ENCODE measurements around the gene KLK7. TPM values are rescaled to one million over a fixed set of nuclear protein-coding genes. Genes with fewer than 3 reads are reported as not detected.

KLK7 gene
- total RNA-seq, 4 donors from 2014 or later, result 9.5 to 309 (median 198) TPM

DNA sequence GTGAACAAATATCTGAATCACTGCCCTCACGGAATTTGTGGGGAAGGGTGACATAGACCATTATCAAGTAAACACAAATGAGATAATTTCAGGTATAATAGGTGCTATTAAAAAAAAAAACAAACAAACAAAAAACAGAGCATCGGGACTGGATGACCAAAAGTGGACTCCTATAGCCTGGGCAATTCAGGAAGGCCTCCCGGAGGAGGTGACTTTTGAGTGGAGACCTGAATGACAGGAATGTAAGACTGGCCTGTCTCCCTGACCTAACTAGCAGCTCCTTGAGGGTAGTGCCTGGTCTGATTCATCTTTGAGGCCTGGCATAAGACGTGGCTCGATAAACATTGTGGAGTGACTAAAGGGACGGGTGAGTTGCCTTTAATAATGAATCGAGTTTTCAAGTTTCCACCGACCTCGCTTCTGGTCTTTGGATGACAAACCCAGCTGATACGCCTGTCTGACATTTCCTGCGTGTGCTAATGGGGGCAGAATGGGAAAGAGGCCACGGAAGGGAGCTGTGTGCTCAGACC is 29.0 kb upstream of the KLK7 start:
- WGBS, 2 donors, result 60 to 71% methylated on average over 7 to 9 of the region's 12 CpGs
- Histone ChIP-seq H3K36me3 (peaks cover 0 to 15% (median 0%) of the 10 kb centered on the region in 3 donors), H3K27ac (peak overlapping the region in 2 of 4 donors; percentile 36 to 44), H3K27me3 (peaks cover 0 to 80% (median 2%) of the 10 kb centered on the region in 4 donors), H3K9me3 (no peaks in the 10 kb centered on the region), H3K4me1 (peaks cover 8 to 38% (median 17%) of the 10 kb centered on the region in 3 donors), H3K4me3 (no peak overlapping the region)
- no peak for DNase-seq
- intact Hi-C loops (cut with DNase I), result no loop called here
- TF ChIP-seq POLR2A (IDR thresholded peaks at IDR 0.05), result no peak
- TF ChIP-seq, protein P1, sequence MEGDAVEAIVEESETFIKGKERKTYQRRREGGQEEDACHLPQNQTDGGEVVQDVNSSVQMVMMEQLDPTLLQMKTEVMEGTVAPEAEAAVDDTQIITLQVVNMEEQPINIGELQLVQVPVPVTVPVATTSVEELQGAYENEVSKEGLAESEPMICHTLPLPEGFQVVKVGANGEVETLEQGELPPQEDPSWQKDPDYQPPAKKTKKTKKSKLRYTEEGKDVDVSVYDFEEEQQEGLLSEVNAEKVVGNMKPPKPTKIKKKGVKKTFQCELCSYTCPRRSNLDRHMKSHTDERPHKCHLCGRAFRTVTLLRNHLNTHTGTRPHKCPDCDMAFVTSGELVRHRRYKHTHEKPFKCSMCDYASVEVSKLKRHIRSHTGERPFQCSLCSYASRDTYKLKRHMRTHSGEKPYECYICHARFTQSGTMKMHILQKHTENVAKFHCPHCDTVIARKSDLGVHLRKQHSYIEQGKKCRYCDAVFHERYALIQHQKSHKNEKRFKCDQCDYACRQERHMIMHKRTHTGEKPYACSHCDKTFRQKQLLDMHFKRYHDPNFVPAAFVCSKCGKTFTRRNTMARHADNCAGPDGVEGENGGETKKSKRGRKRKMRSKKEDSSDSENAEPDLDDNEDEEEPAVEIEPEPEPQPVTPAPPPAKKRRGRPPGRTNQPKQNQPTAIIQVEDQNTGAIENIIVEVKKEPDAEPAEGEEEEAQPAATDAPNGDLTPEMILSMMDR (IDR thresholded peaks at IDR 0.05), result no peak

DNA sequence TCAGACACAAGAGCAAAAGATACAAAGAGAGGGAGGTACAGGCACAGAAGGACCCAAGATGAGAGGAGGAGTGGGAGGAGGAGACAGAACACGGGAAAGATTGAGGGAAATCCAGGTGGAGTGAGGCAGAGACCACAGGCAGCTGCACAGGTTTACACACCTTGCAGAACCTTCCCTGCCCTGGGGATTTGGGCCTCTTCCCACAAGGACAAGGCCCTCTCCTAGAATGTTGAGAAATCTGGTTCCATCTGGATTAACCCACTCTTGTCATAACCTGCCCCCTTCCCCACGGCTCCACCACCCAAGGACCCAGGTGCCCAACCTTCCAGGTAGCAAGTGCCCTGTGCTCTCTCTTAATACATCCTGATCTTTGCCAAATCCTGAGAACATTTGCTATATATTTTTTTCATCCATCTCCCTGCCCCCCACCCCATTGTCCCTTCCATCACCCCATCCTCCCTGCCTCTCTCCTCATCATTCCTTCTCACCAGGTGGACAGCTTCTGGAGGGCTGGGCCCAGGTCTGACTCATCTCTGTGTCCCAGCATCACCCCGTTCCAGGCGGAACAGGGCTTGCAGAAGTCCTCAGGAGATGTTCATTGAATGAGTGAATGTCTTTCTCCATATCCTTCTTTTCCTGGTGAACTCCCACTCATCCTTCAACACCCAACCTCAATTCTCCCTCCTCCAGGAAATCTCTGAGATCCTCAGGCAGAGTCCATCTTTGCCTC is 26.5 kb upstream of the KLK7 start:
- intact Hi-C loops (cut with DNase I), result no loop called here

DNA sequence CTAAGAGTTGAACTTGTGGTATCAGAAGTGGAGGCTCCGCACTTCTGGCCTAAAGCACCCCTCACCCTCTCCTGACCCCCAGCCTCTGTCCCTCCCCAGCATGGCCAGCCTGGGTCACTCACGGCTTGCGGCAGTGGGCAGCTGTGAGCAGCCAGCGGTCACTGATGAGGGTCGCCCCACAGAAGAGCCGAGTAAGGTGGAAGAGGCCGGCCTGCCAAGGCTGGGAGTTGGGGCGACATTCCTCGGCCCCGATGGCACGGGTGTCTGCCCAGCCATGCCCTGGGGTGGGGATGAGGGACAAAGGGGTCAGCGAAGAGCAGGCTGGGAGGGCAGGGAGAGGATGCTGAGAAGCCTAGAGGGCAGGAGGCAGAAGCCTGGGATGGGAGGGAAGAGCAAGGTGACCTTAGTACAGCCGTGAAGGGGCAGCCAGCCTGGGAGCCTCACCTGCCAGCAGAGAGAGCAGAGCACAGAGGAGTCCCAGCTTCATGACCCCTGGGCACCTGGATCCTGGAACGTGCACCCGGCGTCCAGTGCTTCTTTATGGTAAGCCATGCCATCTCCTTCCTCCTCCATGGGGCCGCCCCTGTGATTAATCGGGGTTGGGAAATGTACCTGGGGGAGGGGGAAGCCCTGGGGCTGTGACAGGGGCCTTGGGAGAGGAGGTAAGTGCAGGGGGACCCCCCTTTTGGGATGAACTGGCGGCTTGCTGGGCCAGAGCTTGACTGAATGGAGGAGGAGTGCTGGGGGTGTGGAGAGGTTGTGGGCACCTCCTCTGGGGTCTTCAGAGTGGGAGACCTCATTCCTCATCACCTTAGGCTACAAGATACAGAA is 25.6 kb upstream of the KLK7 start:
- H3K27ac ChIP-seq, result peak overlapping the region in 3 of 4 donors; percentile 61 to 63 (median 63)
- DNase-seq, result no peak
- TF ChIP-seq, protein P1 (IDR thresholded peaks at IDR 0.05), result no peak
- no peak for TF ChIP-seq POLR2A (IDR thresholded peaks at IDR 0.05)
- no peak overlapping the region for H3K4me3 ChIP-seq
- peaks cover 0 to 58% (median 0%) of the 10 kb centered on the region in 4 donors for H3K27me3 ChIP-seq
- H3K36me3 ChIP-seq, result peaks cover 0 to 4% (median 0%) of the 10 kb centered on the region in 3 donors
- H3K9me3 ChIP-seq, result no peaks in the 10 kb centered on the region
- peaks cover 3 to 25% (median 10%) of the 10 kb centered on the region in 3 donors for H3K4me1 ChIP-seq
- intact Hi-C loops (cut with DNase I), result no loop called here
- 44 to 52% methylated on average over 5 to 8 of the region's 19 CpGs for WGBS, 2 donors

More for the DNA sequence above, 26.5 kb upstream of the KLK7 start:
- peaks cover 0 to 10% (median 0%) of the 10 kb centered on the region in 3 donors for H3K36me3 ChIP-seq
- peaks cover 3 to 25% (median 10%) of the 10 kb centered on the region in 3 donors for H3K4me1 ChIP-seq
- TF ChIP-seq, protein P1 (IDR thresholded peaks at IDR 0.05), result no peak
- TF ChIP-seq POLR2A (IDR thresholded peaks at IDR 0.05), result no peak
- 31 to 47% methylated on average over 4 of the region's 4 CpGs for WGBS, 2 donors
- H3K27ac ChIP-seq, result peak overlapping the region; percentile 28 to 63 (median 62)
- H3K4me3 ChIP-seq, result no peak overlapping the region
- H3K27me3 ChIP-seq, result peaks cover 0 to 67% (median 0%) of the 10 kb centered on the region in 4 donors
- no peaks in the 10 kb centered on the region for H3K9me3 ChIP-seq
- no peak for DNase-seq

DNA sequence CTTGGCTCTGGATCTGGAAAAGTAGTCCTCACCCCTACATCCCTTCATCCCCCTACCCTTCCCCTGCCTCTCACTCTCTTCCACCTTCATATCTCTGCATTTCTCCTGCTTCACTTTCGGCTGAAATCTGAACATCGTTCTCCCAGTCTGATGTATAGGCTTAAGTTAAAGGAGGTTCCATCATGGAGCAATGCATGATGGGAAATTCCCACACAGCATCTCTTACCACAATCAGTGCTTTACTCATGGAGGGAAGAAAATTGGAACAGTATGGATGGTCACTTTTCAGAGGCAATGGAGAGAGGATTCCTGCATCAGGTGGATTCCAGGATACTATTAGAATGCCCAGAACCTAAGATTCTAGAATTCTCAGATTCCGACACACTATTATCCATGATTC is 23.8 kb upstream of the KLK7 start:
- Histone ChIP-seq H3K4me3 (no peak overlapping the region), H3K27ac (no peak overlapping the region), H3K36me3 (no peaks in the 10 kb centered on the region), H3K4me1 (peaks cover 7 to 25% (median 10%) of the 10 kb centered on the region in 3 donors), H3K27me3 (peaks cover 0 to 57% (median 0%) of the 10 kb centered on the region in 4 donors), H3K9me3 (no peaks in the 10 kb centered on the region)
- intact Hi-C loops (cut with DNase I), result no loop called here
- TF ChIP-seq POLR2A (IDR thresholded peaks at IDR 0.05), result no peak
- TF ChIP-seq, protein P1 (IDR thresholded peaks at IDR 0.05), result no peak
- DNase-seq, result no peak
- 84 to 88% methylated on average over 3 of the region's 3 CpGs for WGBS, 2 donors

All from esophagus squamous epithelium (tissue), 5 donors.